Gastroesophageal sphincter (tissue), 4 donors: Measurements from ENCODE around the gene EML1. TPM values are rescaled to one million over a fixed set of nuclear protein-coding genes. Genes with fewer than 3 reads are reported as not detected.

Source experiments
- ATAC-seq: fragments of 150-250 bp; one replicate; pipeline ENCODE4 v1.9.1; 2016; ENCODE audit warnings: mild to moderate bottlenecking, moderate library complexity
- H3K27ac ChIP-seq, 4 donors: fragments of 200-600 bp; sonication (generic) in 3 of 4; 1 replicate in 3 of 4; 2 replicates in 1 of 4; pipeline ENCODE4 v1.5.1; 2016 to 2019
- H3K27me3 ChIP-seq: fragments of 200-600 bp; sonication (generic); one replicate; pipeline ENCODE4 v1.5.1; 2019
- H3K36me3 ChIP-seq, 2 donors: fragments of 200-600 bp; sonication (generic); one replicate each; pipeline ENCODE4 v1.5.1; 2019; ENCODE audit warnings: control low read depth in 1 of 2
- H3K4me1 ChIP-seq, 3 donors: fragments of 200-600 bp; sonication (generic); 1 replicate in 2 of 3; 2 replicates in 1 of 3; pipeline ENCODE4 v1.5.1; 2016 to 2019; ENCODE audit warnings: control low read depth in 2 of 3
- H3K4me3 ChIP-seq, 2 donors: fragments of 200-600 bp; sonication (generic); one replicate each; pipeline ENCODE4 v1.5.1; 2019; ENCODE audit warnings: mild to moderate bottlenecking in 1 of 2, moderate library complexity in 1 of 2
- H3K9me3 ChIP-seq, 3 donors: fragments of 200-600 bp; sonication (generic); one replicate each; pipeline ENCODE4 v1.5.1; 2017 to 2019; ENCODE audit warnings: control low read depth in 2 of 3
- CTCF ChIP-seq, 4 experiments: fragments of 200-600 bp in 2 of 4; fragments of 450-650 bp in 2 of 4; sonication (generic) in 1 of 4; IDR thresholded peaks; one replicate each; pipeline ENCODE4 v1.5.1; 2017 to 2019; ENCODE audit warnings: antibody characterized with exemption in 4 of 4, mild to moderate bottlenecking in 2 of 4, moderate library complexity in 2 of 4
- EP300 ChIP-seq: sonication (generic); formaldehyde crosslinking; IDR thresholded peaks from one replicate; pipeline ENCODE4 v1.6.1; 2017; ENCODE audit warnings: antibody characterized with exemption, mild to moderate bottlenecking
- POLR2A ChIP-seq, 2 donors: fragments of 450-650 bp; IDR thresholded peaks; one replicate each; pipeline ENCODE4 v1.6.1; 2017; ENCODE audit warnings: antibody characterized with exemption in 2 of 2, mild to moderate bottlenecking in 2 of 2, moderate library complexity in 1 of 2
- POLR2AphosphoS5 ChIP-seq: sonication (generic); formaldehyde crosslinking; IDR thresholded peaks from one replicate; pipeline ENCODE4 v1.6.1; 2017; ENCODE audit warnings: antibody characterized with exemption
- WGBS, 2 donors: methylation state at CpG; one replicate each; pipeline ENCODE4 v1.1.5; 2018; ENCODE audit warnings: low coverage in 1 of 2; 5-methylcytosine and 5-hydroxymethylcytosine counted together
- total RNA-seq, 4 donors: library from RNA; depleted of rRNA; stranded (reverse); fragments of >200 nt; gene quantifications; one replicate each; pipeline ENCODE4 v1.1.0, GENCODE V29; 2016

EML1 gene
- total RNA-seq, 4 donors from 2014 or later, result 121 to 206 (median 136) TPM

- no peak for TF ChIP-seq CTCF (IDR thresholded peaks at IDR 0.05)
- TF ChIP-seq EP300, result no peak
- TF ChIP-seq POLR2AphosphoS5, result no peak
- no peak for TF ChIP-seq POLR2A (IDR thresholded peaks at IDR 0.05)
- peaks cover 0 to 92% of the 10 kb centered on the region in 2 donors for H3K36me3 ChIP-seq
- no peaks in the 10 kb centered on the region for H3K9me3 ChIP-seq
- no peaks in the 10 kb centered on the region for H3K4me1 ChIP-seq
- no peak overlapping the region for H3K27ac ChIP-seq
- no peaks in the 10 kb centered on the region for H3K27me3 ChIP-seq
- ATAC-seq, result no peak
- no peak overlapping the region for H3K4me3 ChIP-seq
- WGBS, 2 donors, result 75 to 76% methylated on average over 2 to 3 of the region's 14 CpGs
Measured at GRCh38 chr14:99937475-99938244, 144.4 kb downstream of the EML1 start.

- H3K9me3 ChIP-seq, result no peaks in the 10 kb centered on the region
- TF ChIP-seq POLR2AphosphoS5 (no peak), POLR2A (IDR thresholded peaks at IDR 0.05) (no peak), CTCF (IDR thresholded peaks at IDR 0.05) (no peak)
- H3K4me3 ChIP-seq, result no peak overlapping the region
- 65 to 85% methylated on average over 5 of the region's 8 CpGs for WGBS, 2 donors
- ATAC-seq, result no peak
- no peak overlapping the region for H3K27ac ChIP-seq
- peaks cover 0 to 97% of the 10 kb centered on the region in 2 donors for H3K36me3 ChIP-seq
- H3K27me3 ChIP-seq, result no peaks in the 10 kb centered on the region
- no peaks in the 10 kb centered on the region for H3K4me1 ChIP-seq
Measured at GRCh38 chr14:99938376-99938775, 145.2 kb downstream of the EML1 start.

GRCh38 chr14:99938896-99939295, 145.7 kb downstream of the EML1 start:
- Histone ChIP-seq H3K4me3 (no peak overlapping the region), H3K36me3 (peaks cover 0 to 99% of the 10 kb centered on the region in 2 donors), H3K27me3 (no peaks in the 10 kb centered on the region), H3K9me3 (no peaks in the 10 kb centered on the region), H3K4me1 (no peaks in the 10 kb centered on the region), H3K27ac (no peak overlapping the region)
- no peak for ATAC-seq
- TF ChIP-seq POLR2A (IDR thresholded peaks at IDR 0.05) (no peak), CTCF (IDR thresholded peaks at IDR 0.05) (no peak), EP300 (no peak), POLR2AphosphoS5 (no peak)
- WGBS, 2 donors, result 90 to 100% methylated on average over 2 to 5 of the region's 15 CpGs

GRCh38 chr14:99939421-99939820, 146.2 kb downstream of the EML1 start:
- Histone ChIP-seq H3K4me3 (no peak overlapping the region), H3K9me3 (no peaks in the 10 kb centered on the region), H3K4me1 (no peaks in the 10 kb centered on the region), H3K27me3 (no peaks in the 10 kb centered on the region), H3K27ac (no peak overlapping the region), H3K36me3 (peaks cover 0 to 98% of the 10 kb centered on the region in 2 donors)
- TF ChIP-seq CTCF (IDR thresholded peaks at IDR 0.05), result no peak
- no peak for TF ChIP-seq EP300
- no peak for TF ChIP-seq POLR2A (IDR thresholded peaks at IDR 0.05)
- no peak for TF ChIP-seq POLR2AphosphoS5
- no peak for ATAC-seq
- 80 to 95% methylated on average over 2 to 10 of the region's 17 CpGs for WGBS, 2 donors

GRCh38 chr14:99940064-99940463, 146.9 kb downstream of the EML1 start:
- no peaks in the 10 kb centered on the region for H3K9me3 ChIP-seq
- no peak for ATAC-seq
- WGBS, 2 donors, result 89 to 96% methylated on average over 12 to 14 of the region's 15 CpGs
- peaks cover 0 to 92% of the 10 kb centered on the region in 2 donors for H3K36me3 ChIP-seq
- H3K4me3 ChIP-seq, result no peak overlapping the region
- H3K27ac ChIP-seq, result no peak overlapping the region
- H3K4me1 ChIP-seq, result no peaks in the 10 kb centered on the region
- TF ChIP-seq CTCF (IDR thresholded peaks at IDR 0.05) (no peak), POLR2A (IDR thresholded peaks at IDR 0.05) (no peak)
- no peaks in the 10 kb centered on the region for H3K27me3 ChIP-seq
